Tibial nerve (tissue), 4 donors: ENCODE measurements around the gene TMCO4. TPM values are rescaled to one million over a fixed set of nuclear protein-coding genes. Genes with fewer than 3 reads are reported as not detected.

Source experiments
- DNase-seq, 2 donors: peaks; one replicate each; pipeline ENCODE4 v3.0.0-alpha.2; 2019; ENCODE audit warnings: low spot score in 2 of 2
- H3K27ac ChIP-seq, 4 donors: fragments of 200-600 bp; sonication (generic) in 3 of 4; one replicate each; pipeline ENCODE4 v1.5.1; 2017 to 2019; ENCODE audit warnings: mild to moderate bottlenecking in 1 of 4
- H3K27me3 ChIP-seq, 2 donors: fragments of 200-600 bp; sonication (generic) in 1 of 2; one replicate each; pipeline versions ENCODE4 v1.5.1 to v1.6.0; 2017 to 2019
- H3K36me3 ChIP-seq, 3 donors: fragments of 200-600 bp; sonication (generic); one replicate each; pipeline ENCODE4 v1.5.1; 2018 to 2019
- H3K4me1 ChIP-seq, 4 donors: fragments of 200-600 bp; sonication (generic) in 3 of 4; one replicate each; pipeline ENCODE4 v1.5.1; 2017 to 2019
- H3K4me3 ChIP-seq, 4 donors: fragments of 200-600 bp; sonication (generic) in 3 of 4; one replicate each; pipeline ENCODE4 v1.5.1; 2017 to 2019; ENCODE audit warnings: mild to moderate bottlenecking in 1 of 4, moderate library complexity in 1 of 4
- H3K9me3 ChIP-seq, 4 donors: fragments of 200-600 bp; sonication (generic) in 3 of 4; one replicate each; pipeline ENCODE4 v1.5.1; 2017 to 2019
- CTCF ChIP-seq, 5 experiments: fragments of 200-600 bp in 3 of 5; fragments of 450-650 bp in 2 of 5; sonication (generic) in 3 of 5; IDR thresholded peaks; one replicate each; pipeline ENCODE4 v1.5.1; 2016 to 2019; ENCODE audit warnings: antibody characterized with exemption in 5 of 5, mild to moderate bottlenecking in 3 of 5, moderate library complexity in 2 of 5
- EP300 ChIP-seq, 2 donors: sonication (generic); formaldehyde crosslinking; IDR thresholded peaks; one replicate each; pipeline ENCODE4 v1.6.1; 2017; ENCODE audit warnings: antibody characterized with exemption in 2 of 2, mild to moderate bottlenecking in 1 of 2
- POLR2A ChIP-seq, 2 donors: fragments of 450-650 bp; IDR thresholded peaks; one replicate each; pipeline ENCODE4 v1.6.1; 2017; ENCODE audit warnings: antibody characterized with exemption in 2 of 2, mild to moderate bottlenecking in 2 of 2, moderate library complexity in 2 of 2
- WGBS, 2 donors: methylation state at CpG; one replicate each; pipeline ENCODE4 v1.1.5; 2018; 5-methylcytosine and 5-hydroxymethylcytosine counted together
- total RNA-seq, 4 donors: library from RNA; depleted of rRNA; stranded (reverse); fragments of >200 nt; gene quantifications; one replicate each; pipeline ENCODE4 v1.1.0, GENCODE V29; 2016

TMCO4 gene
- total RNA-seq, 4 donors from 2014 or later, result 19.3 to 37.5 (median 29.3) TPM

GRCh38 chr1:19715334-19716203, 84.1 kb downstream of the TMCO4 start:
- DNase-seq, result peak; percentile 75 to 91
- H3K27ac ChIP-seq, result no peak overlapping the region
- H3K4me1 ChIP-seq, result no peaks in the 10 kb centered on the region
- H3K36me3 ChIP-seq, result peaks cover 0 to 32% (median 0%) of the 10 kb centered on the region in 3 donors
- WGBS, 2 donors, result 37 to 44% methylated on average over 11 to 12 of the region's 12 CpGs
- no peaks in the 10 kb centered on the region for H3K27me3 ChIP-seq
- no peak overlapping the region for H3K4me3 ChIP-seq
- no peaks in the 10 kb centered on the region for H3K9me3 ChIP-seq
- TF ChIP-seq CTCF (IDR thresholded peaks at IDR 0.05), result peak; percentile 70 to 80 (median 75)
- TF ChIP-seq POLR2A (IDR thresholded peaks at IDR 0.05), result no peak

- no peak for TF ChIP-seq CTCF (IDR thresholded peaks at IDR 0.05)
- DNase-seq, result no peak
- Histone ChIP-seq H3K36me3 (peaks cover 0 to 39% (median 0%) of the 10 kb centered on the region in 3 donors), H3K27ac (no peak overlapping the region), H3K27me3 (no peaks in the 10 kb centered on the region), H3K4me1 (no peaks in the 10 kb centered on the region), H3K4me3 (no peak overlapping the region), H3K9me3 (no peaks in the 10 kb centered on the region)
- 63 to 80% methylated on average over 4 of the region's 4 CpGs for WGBS, 2 donors
Observed at GRCh38 chr1:19712928-19713327, 86.8 kb downstream of the TMCO4 start.

- Histone ChIP-seq H3K4me3 (no peak overlapping the region), H3K9me3 (no peaks in the 10 kb centered on the region), H3K36me3 (peaks cover 0 to 42% (median 0%) of the 10 kb centered on the region in 3 donors), H3K27ac (no peak overlapping the region), H3K4me1 (no peaks in the 10 kb centered on the region), H3K27me3 (no peaks in the 10 kb centered on the region)
- DNase-seq, result no peak
- TF ChIP-seq EP300 (IDR thresholded peaks at IDR 0.05), result no peak
- no peak for TF ChIP-seq CTCF (IDR thresholded peaks at IDR 0.05)
- no peak for TF ChIP-seq POLR2A (IDR thresholded peaks at IDR 0.05)
- 77 to 81% methylated on average over 12 of the region's 12 CpGs for WGBS, 2 donors
Observed at GRCh38 chr1:19710825-19711611, 88.7 kb downstream of the TMCO4 start.

- Histone ChIP-seq H3K9me3 (no peaks in the 10 kb centered on the region), H3K4me1 (peaks cover 0 to 6% (median 0%) of the 10 kb centered on the region in 4 donors), H3K4me3 (no peak overlapping the region), H3K27me3 (no peaks in the 10 kb centered on the region), H3K27ac (no peak overlapping the region), H3K36me3 (peaks cover 0 to 42% (median 0%) of the 10 kb centered on the region in 3 donors)
- TF ChIP-seq CTCF (IDR thresholded peaks at IDR 0.05) (no peak), EP300 (IDR thresholded peaks at IDR 0.05) (no peak), POLR2A (IDR thresholded peaks at IDR 0.05) (no peak)
- WGBS, 2 donors, result 64 to 68% methylated on average over 4 of the region's 4 CpGs
- no peak for DNase-seq
Observed at GRCh38 chr1:19709260-19709793, 90.4 kb downstream of the TMCO4 start.
